WERI-Rb-1 (cell line): ENCODE measurements around the gene KRTAP10-5.

ENCODE experiments used
- DNase-seq: peaks from one replicate; pipeline ENCODE4 v3.0.0-alpha.2; 2020
- H3K27ac ChIP-seq: fragments of 250-450 bp; sonication (Bioruptor Pico); 2 replicates; pipeline ENCODE4 v1.5.1; 2020; ENCODE audit warnings: mild to moderate bottlenecking, moderate library complexity
- H3K27me3 ChIP-seq: fragments of 250-450 bp; sonication (Bioruptor Pico); 2 replicates; pipeline ENCODE4 v1.5.1; 2021; ENCODE audit warnings: mild to moderate bottlenecking, low read depth, moderate library complexity; ENCODE audit not compliant: insufficient read depth, severe bottlenecking
- H3K36me3 ChIP-seq: fragments of 250-450 bp; sonication (Bioruptor Pico); 2 replicates; pipeline ENCODE4 v1.5.1; 2020; ENCODE audit warnings: mild to moderate bottlenecking, moderate library complexity
- H3K4me3 ChIP-seq: 2 replicates; pipeline ENCODE4 v1.5.1; 2011; ENCODE audit warnings: low read depth, mild to moderate bottlenecking, control low read depth, low read length
- H3K9me3 ChIP-seq: fragments of 250-450 bp; sonication (Bioruptor Pico); 2 replicates; pipeline ENCODE4 v1.5.1; 2021; ENCODE audit warnings: mild to moderate bottlenecking, moderate library complexity; ENCODE audit not compliant: severe bottlenecking
- CTCF ChIP-seq: IDR thresholded peaks from 2 replicates; pipeline ENCODE4 v1.5.1; 2011; ENCODE audit warnings: low read depth, mild to moderate bottlenecking, control low read depth, inconsistent platforms, low read length

The KRTAP10-5 gene

GRCh38 chr21:44589094-44589493, 8.7 kb upstream of the KRTAP10-5 start:
- Histone ChIP-seq H3K9me3 (no peaks in the 10 kb centered on the region), H3K36me3 (no peaks in the 10 kb centered on the region), H3K4me3 (no peak overlapping the region), H3K27ac (no peak overlapping the region), H3K27me3 (no peaks in the 10 kb centered on the region)
- no peak for DNase-seq
- no peak for TF ChIP-seq CTCF

- peaks cover 6% of the 10 kb centered on the region for H3K9me3 ChIP-seq
- no peaks in the 10 kb centered on the region for H3K27me3 ChIP-seq
- no peak overlapping the region for H3K27ac ChIP-seq
- no peak for DNase-seq
- TF ChIP-seq CTCF: no peak
- H3K4me3 ChIP-seq: no peak overlapping the region
- no peaks in the 10 kb centered on the region for H3K36me3 ChIP-seq
Measured at GRCh38 chr21:44585892-44586291, 5.5 kb upstream of the KRTAP10-5 start.

- Histone ChIP-seq H3K9me3 (peaks cover 6% of the 10 kb centered on the region), H3K4me3 (no peak overlapping the region), H3K27me3 (no peaks in the 10 kb centered on the region), H3K36me3 (no peaks in the 10 kb centered on the region), H3K27ac (no peak overlapping the region)
- no peak for TF ChIP-seq CTCF
- no peak for DNase-seq
Measured at GRCh38 chr21:44583800-44584147, 3.4 kb upstream of the KRTAP10-5 start.

- peak; percentile 81 for DNase-seq
- Histone ChIP-seq H3K27ac (peak overlapping the region; percentile 18; the same call in 1 of the 2 replicates), H3K27me3 (no peaks in the 10 kb centered on the region), H3K9me3 (peaks cover 6% of the 10 kb centered on the region), H3K4me3 (peak overlapping the region; percentile 9), H3K36me3 (no peaks in the 10 kb centered on the region)
- no peak for TF ChIP-seq CTCF
Measured at GRCh38 chr21:44583089-44583799, 2.8 kb upstream of the KRTAP10-5 start.

GRCh38 chr21:44582055-44582454, 1.7 kb upstream of the KRTAP10-5 start:
- TF ChIP-seq CTCF: no peak
- Histone ChIP-seq H3K27me3 (no peaks in the 10 kb centered on the region), H3K27ac (no peak overlapping the region), H3K9me3 (peaks cover 10% of the 10 kb centered on the region), H3K36me3 (no peaks in the 10 kb centered on the region), H3K4me3 (no peak overlapping the region)
- no peak for DNase-seq

GRCh38 chr21:44581158-44581557, 754 bp upstream of the KRTAP10-5 start:
- DNase-seq: no peak
- Histone ChIP-seq H3K4me3 (no peak overlapping the region), H3K27me3 (no peaks in the 10 kb centered on the region), H3K9me3 (peaks cover 17% of the 10 kb centered on the region), H3K27ac (no peak overlapping the region), H3K36me3 (no peaks in the 10 kb centered on the region)
- no peak for TF ChIP-seq CTCF
